HTR-8/SVneo (cell line): ENCODE data around the gene NCOA3.
A peak's percentile ranks its signal among the peaks of the same experiment; 100 is the strongest.
"Not testable (repeated sequence)": the region's sequence is repeated elsewhere in the genome, so short reads cannot be mapped to it uniquely, and the experiment has no call there.

Source experiments
- DNase-seq: peaks from one replicate; pipeline ENCODE4 v3.0.0; 2011; ENCODE audit warnings: low spot score, mixed read lengths; ENCODE audit not compliant: insufficient read length
- FAIRE-seq: peaks from 2 replicates; lab custom pipeline; 2011; peaks lifted over from hg19 to GRCh38; lab: Jason Lieb, UNC

NCOA3 gene

GRCh38 chr20:47586649-47587294, 85.1 kb downstream of the NCOA3 start:
- DNase-seq (no peak), FAIRE-seq (peak; percentile 63)

- DNase-seq (no peak), FAIRE-seq (no peak)
Observed at GRCh38 chr20:47588158-47588557, 86.5 kb downstream of the NCOA3 start.

DNA sequence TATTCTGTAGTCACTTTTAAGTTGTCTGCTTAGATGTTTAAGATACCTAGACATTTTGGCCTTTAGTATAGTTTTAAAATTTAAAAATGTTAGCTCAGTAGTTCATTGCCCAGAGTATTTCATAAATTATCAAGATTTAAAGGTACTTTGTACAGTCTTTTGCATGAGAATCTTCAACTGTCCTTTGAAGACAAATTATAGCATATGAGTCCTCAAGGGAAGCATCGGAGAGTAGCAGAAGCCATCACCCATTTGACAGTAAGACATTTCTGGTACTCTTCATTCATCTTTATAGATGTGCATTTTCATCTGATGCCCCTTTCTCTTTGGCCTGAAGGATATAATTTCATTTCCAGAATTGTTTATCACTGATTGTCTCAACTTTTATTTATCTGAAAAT, 89.5 kb downstream of the NCOA3 start:
- FAIRE-seq = no peak
- DNase-seq = no peak

GRCh38 chr20:47594157-47594556, 92.5 kb downstream of the NCOA3 start:
- FAIRE-seq (peak; percentile 20), DNase-seq (no peak)

GRCh38 chr20:47595138-47595537, 93.5 kb downstream of the NCOA3 start:
- not testable (repeated sequence) for DNase-seq, FAIRE-seq

GRCh38 chr20:47596003-47596571, 94.4 kb downstream of the NCOA3 start:
- DNase-seq = no peak
- FAIRE-seq = no peak

DNA sequence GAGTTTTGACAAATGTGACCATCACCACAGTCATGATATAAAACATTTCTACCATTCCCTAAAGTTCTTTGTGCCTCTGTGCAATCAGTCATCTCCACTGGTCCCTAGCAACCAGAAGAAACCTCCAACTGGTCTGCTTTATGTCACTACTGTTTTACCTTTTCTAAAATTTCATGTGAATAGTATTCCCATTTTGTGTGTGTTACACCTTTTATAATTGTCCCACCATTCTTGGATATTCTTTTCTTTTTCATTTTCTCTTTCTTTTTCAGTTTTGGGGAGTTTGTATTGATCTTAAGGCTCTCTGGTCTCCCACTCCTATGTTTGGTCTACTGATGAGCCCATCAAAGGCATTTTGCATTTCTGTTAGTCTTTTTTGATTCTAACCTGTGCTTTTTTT, 95.4 kb downstream of the NCOA3 start:
- DNase-seq (no peak), FAIRE-seq (no peak)

DNA sequence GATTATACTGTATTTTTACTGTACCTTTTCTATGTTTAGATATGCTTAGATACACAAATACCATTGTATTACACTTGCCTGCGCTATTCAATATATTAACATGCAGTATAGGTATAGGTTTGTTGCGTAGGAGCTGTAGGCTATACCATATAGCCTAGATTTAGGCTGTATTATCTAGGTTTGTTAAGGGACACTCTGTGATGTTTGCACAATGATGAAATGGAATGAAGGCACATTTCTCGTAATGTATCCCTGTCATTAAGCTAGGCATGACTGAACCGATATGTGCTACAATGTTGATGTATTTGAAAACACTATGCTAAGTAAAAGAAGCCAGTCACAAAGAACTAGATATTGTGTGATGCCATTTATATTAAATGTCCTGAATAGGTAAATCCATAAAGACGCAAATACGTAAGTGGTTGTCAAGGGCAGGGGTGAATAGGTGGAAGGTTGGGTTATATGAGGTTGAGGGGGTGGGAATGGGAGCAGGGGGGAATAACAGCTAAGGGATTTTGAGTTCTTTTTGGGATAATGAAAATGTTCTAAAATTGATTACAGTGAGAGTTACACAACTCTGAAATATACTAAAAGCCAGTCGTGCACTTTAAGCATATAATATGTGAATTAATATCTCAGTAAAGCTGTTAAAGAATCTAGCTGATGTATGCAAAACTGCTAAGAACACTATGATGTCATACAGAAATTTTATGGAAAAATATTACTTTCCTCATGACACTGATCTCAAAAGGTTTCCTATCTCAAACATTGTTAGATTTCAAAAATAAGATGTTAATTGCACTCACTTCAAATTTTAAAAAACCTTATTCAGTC, 97.4 kb downstream of the NCOA3 start:
- no peak for DNase-seq

GRCh38 chr20:47600967-47601547, 99.4 kb downstream of the NCOA3 start:
- DNase-seq (no peak), FAIRE-seq (peak; percentile 23)

More for the DNA sequence above, 97.4 kb downstream of the NCOA3 start:
- peak; percentile 95 for FAIRE-seq

GRCh38 chr20:47603260-47603659, 101.6 kb downstream of the NCOA3 start:
- FAIRE-seq (peak; percentile 59), DNase-seq (no peak)

GRCh38 chr20:47605673-47606413, 104.2 kb downstream of the NCOA3 start:
- no peak for DNase-seq
- no peak for FAIRE-seq

DNA sequence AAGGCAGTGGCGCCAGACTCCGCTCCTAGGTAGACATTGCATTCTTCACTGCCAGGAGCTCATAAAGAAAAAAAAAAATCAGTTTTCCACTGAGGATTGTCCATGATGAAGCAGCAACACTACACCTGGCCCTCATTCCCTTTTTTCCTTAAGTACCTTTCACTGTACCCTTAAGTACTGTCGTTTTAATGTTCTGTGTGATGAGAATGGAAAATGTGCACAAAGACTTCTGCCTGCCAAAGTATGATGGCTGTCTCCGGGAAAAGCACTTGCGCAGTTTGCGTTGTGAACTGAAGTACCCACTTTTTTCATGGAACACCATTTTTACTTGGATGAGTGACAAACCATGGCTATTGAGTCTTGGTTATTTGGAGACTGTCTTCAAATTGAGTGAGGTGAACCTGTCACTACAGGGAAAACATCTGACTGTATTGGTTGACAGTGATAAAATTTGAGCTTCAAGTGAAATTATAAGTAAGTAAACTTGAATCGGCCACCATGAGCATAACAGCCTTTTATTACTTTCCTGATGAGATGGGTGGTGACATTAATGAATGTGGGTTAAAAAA, 104.8 kb downstream of the NCOA3 start:
- DNase-seq (no peak), FAIRE-seq (peak; percentile 67)

DNA sequence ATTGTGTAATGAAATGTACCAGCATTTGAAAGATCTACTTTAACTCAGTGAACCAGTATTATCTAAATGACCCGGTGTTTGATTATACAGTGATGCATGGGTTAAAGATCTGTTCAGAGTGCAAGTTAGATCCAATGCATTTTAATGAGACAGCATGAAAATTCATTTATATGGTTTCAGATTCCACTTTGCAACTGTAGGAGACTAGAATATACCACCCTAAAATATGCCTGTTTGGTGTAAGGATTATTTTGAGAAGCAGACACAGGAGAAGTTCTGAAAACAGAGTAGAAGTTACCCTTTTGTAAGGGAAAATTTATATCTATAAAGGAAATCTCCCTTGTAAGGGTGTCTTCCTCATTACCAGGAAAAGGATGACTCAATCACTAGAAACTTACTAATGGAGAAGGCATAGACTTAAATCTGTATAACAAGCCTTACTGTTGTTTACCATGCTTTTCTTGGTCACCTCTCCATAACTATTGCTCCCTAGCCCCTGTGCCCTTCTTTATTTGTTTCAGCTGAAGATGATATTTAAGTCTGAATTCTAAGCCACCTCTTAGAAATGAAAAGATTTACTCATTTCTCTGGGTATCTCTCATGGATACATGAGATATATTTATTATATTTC, 105.4 kb downstream of the NCOA3 start:
- DNase-seq (no peak), FAIRE-seq (no peak)

- peak; percentile 39 for DNase-seq
- no peak for FAIRE-seq
Observed at GRCh38 chr20:47609001-47609400, 107.3 kb downstream of the NCOA3 start.

DNA sequence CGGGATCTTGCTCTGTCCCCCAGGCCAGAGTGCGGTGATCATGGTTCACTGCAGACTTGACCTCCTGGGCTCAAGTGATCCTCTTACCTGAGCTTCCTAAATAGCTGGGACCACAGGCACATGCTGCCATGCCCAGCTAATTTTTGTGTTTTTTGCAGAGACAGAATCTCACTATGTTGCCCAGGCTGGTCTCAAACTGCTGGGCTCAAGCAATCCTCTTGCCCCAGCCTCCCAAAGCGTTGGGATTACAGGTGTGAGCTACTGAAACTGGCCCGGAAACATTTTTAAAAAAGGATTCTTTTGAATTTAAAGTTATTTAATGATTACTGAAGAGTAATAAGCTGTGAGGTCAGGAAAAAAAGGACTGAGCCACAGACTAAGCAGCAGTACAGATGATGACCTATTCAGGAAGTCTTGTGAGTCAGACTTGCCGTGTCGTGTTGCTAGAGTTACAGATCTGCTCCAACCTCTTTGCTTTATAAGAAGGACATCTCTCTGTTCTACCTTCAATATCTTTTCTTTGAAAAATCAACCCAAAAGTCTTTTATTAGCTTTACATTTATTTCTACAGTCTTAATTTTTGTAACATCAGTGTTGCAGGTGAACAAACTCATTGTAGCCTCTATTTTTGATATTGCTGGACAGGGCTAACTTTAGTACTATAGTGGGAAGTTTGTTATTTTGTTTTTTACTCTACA, 108.7 kb downstream of the NCOA3 start:
- FAIRE-seq (peak; percentile 72), DNase-seq (peak; percentile 90)

DNA sequence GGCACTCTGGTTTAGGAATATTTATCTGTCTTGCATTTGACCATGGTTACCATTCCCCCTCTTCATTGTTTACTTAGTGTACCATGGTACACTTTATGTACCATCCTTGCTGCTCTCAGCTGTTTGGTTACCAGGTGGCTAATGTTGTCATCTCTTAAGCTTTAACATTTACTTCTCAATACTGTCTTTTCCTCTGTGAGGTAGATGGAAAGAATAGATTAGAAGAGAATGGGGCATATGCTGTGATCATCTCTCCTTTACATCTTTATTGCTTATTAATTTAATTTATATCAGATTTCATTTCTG, 109.2 kb downstream of the NCOA3 start:
- DNase-seq (no peak), FAIRE-seq (no peak)

DNA sequence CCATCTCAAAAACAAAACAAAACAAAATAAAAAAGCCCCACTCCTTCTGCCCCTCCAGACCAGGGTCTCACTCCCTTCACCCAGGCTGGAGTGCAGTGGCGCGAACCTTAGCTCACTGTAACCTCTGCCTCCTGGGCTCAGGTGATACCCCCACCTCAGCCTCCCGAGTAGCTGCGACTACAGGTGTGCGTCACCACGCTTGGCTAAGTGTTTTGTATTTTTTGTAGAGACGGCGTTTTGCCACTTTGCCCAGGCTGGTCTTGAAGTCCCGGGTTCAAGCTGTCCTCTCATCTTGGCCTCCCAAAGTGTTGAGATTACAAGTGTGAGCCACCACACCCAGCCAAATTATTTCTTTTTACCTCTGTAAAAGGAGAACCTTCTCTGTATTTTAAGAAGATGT, 110.1 kb downstream of the NCOA3 start:
- FAIRE-seq = no peak
- no peak for DNase-seq

GRCh38 chr20:47612670-47613069, 111.0 kb downstream of the NCOA3 start:
- DNase-seq (no peak), FAIRE-seq (no peak)

DNA sequence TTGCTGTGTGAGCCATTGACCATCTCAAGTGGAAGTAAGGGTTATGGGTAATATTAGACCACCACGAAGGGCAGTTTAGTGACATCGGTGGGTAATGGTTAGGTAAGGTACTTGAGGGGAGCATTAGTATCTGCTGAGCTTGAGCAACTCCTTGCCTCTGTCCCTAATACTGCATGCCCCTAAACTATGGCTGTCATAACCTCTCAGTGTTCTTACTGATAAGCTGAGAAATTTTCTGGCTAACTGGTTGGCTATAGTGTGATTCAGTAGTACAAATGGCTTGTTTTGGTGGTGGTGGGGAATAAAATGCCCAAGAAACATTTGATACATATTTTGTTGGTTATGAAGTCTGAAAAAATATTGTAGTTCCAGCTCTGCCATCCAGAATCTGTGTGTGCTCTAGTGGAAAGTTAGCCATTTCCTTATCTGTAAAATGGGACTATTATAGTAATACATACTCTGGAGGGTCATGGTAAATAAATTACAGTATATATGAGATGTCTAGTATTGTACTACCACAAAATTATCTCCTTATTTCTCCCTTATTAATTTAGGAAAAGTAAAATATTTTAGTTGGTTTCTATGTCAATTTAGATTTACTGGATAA, 113.1 kb downstream of the NCOA3 start:
- peak; percentile 52 for FAIRE-seq

More for the DNA sequence above, 113.1 kb downstream of the NCOA3 start:
- DNase-seq = no peak
